GM12878 (cell line): Measurements from ENCODE around the gene FEN1. TPM values are rescaled to one million over a fixed set of nuclear protein-coding genes. Genes with fewer than 3 reads are reported as not detected.

Experiments used
- ATAC-seq: fragments of 200-7000 bp; cut with Tn5 transposase; 3 replicates; pipeline ENCODE4 v1.9.1; 2020; ENCODE audit warnings: mild to moderate bottlenecking, moderate library complexity
- BruUV-seq: library from RNA; stranded (reverse); fragments of 400-500 nt; replicated peaks from 2 replicates; lab custom pipeline; 2021; lab: Mats Ljungman, UMichigan
- CTCF ChIA-PET: fragments of 300-600 bp; sonication (Branson Sonifier 250); formaldehyde crosslinking; extraction: SDS; loops from one replicate; lab custom pipeline; 2021; ENCODE audit warnings: inconsistent platforms; lab: Yijun Ruan, JAX
- POLR2A ChIA-PET: fragments of 350-600 bp; formaldehyde crosslinking; extraction: SDS; loops from one replicate; lab custom pipeline; 2021; ENCODE audit warnings: inconsistent platforms; lab: Charles Lee
- RAD21 ChIA-PET: fragments of 300-600 bp; sonication (Branson Sonifier 250); formaldehyde crosslinking; loops from one replicate; lab custom pipeline; 2023; ENCODE audit warnings: antibody characterized with exemption; ENCODE audit not compliant: unreplicated experiment; lab: Charles Lee
- SMC1A ChIA-PET: fragments of 300-600 bp; sonication (Branson Sonifier 250); formaldehyde crosslinking; loops from one replicate; lab custom pipeline; 2023; ENCODE audit not compliant: unreplicated experiment, uncharacterized antibody; lab: Charles Lee
- DNase-seq: peaks from one replicate; pipeline ENCODE4 v3.0.0-alpha.2; 2011; ENCODE audit warnings: low read depth, low spot score
- FAIRE-seq: peaks from 3 replicates; lab custom pipeline; 2011; peaks lifted over from hg19 to GRCh38; lab: Jason Lieb, UNC
- H2AFZ ChIP-seq: 2 replicates; pipeline ENCODE4 v1.6.0; 2011; ENCODE audit warnings: low read depth, low read length, control low read depth; ENCODE audit not compliant: control insufficient read depth
- H3K27ac ChIP-seq: 2 replicates; pipeline ENCODE4 v1.5.1; 2011; ENCODE audit warnings: control low read depth; ENCODE audit not compliant: control insufficient read depth, insufficient read depth
- H3K27me3 ChIP-seq, 2 experiments: replicated peaks in 1 of 2; 2 replicates each; pipeline versions ENCODE4 v1.6.0 to v1.6.1; 2011; ENCODE audit warnings: low read length in 1 of 2; ENCODE audit not compliant: control insufficient read depth in 2 of 2, insufficient read depth in 2 of 2
- H3K36me3 ChIP-seq, 2 experiments: 2 replicates each; pipeline ENCODE4 v1.5.1; 2011; ENCODE audit warnings: low read length in 1 of 2; ENCODE audit not compliant: control insufficient read depth in 2 of 2, insufficient read depth in 2 of 2
- H3K4me1 ChIP-seq: 2 replicates; pipeline ENCODE4 v1.6.1; 2011; ENCODE audit warnings: mild to moderate bottlenecking, low read length, moderate library complexity, mixed read lengths; ENCODE audit not compliant: control insufficient read depth, insufficient read depth
- H3K4me2 ChIP-seq: 2 replicates; pipeline ENCODE4 v1.6.0; 2011; ENCODE audit warnings: control low read depth; ENCODE audit not compliant: control insufficient read depth, insufficient read depth
- H3K4me3 ChIP-seq: fragments of 200-600 bp; sonication (generic); 2 replicates; pipeline ENCODE4 v1.5.1; 2016
- H3K79me2 ChIP-seq: 2 replicates; pipeline ENCODE4 v1.6.0; 2011; ENCODE audit warnings: low read length; ENCODE audit not compliant: control insufficient read depth, insufficient read depth
- H3K9ac ChIP-seq: 2 replicates; pipeline ENCODE4 v1.8.0; 2011; ENCODE audit warnings: low read length, control low read depth, mixed read lengths; ENCODE audit not compliant: control insufficient read depth, insufficient read depth
- H3K9me3 ChIP-seq: replicated peaks from 3 replicates; pipeline ENCODE4 v1.5.1; 2011; ENCODE audit warnings: mild to moderate bottlenecking, low read length; ENCODE audit not compliant: control insufficient read depth, insufficient read depth
- H4K20me1 ChIP-seq: 2 replicates; pipeline ENCODE4 v1.6.0; 2011; ENCODE audit not compliant: control insufficient read depth, insufficient read depth
- EP300 ChIP-seq, 2 experiments: fragments of 150-350 bp in 1 of 2; IDR thresholded peaks; 2 replicates each; pipeline ENCODE4 v1.6.1; 2011 to 2012; ENCODE audit warnings: low read depth in 2 of 2, low read length in 2 of 2, borderline replicate concordance in 1 of 2, improper control_type of control experiment in 1 of 2, inconsistent platforms in 1 of 2; ENCODE audit not compliant: control insufficient read depth in 1 of 2
- MYB ChIP-seq: fragments of 150-350 bp; IDR thresholded peaks from 2 replicates; pipeline ENCODE4 v1.6.1; 2014; ENCODE audit warnings: mild to moderate bottlenecking, low read depth, low read length, borderline replicate concordance
- NR2C1 ChIP-seq: fragments of 450-650 bp; IDR thresholded peaks from 2 replicates; pipeline ENCODE4 v1.6.1; 2017; ENCODE audit warnings: antibody characterized with exemption, mild to moderate bottlenecking, moderate library complexity
- NRF1 ChIP-seq: conservative IDR thresholded peaks from 2 replicates; pipeline ENCODE4 v1.6.1; 2011; ENCODE audit warnings: mild to moderate bottlenecking, low read depth, low read length, improper control_type of control experiment
- PML ChIP-seq: IDR thresholded peaks from 2 replicates; pipeline ENCODE4 v1.6.1; 2012; ENCODE audit warnings: low read length, inconsistent platforms
- POU2F2 ChIP-seq: IDR thresholded peaks from 3 replicates; pipeline ENCODE4 v1.6.1; 2011; ENCODE audit warnings: low read depth, mild to moderate bottlenecking, low read length, borderline replicate concordance
- RAD51 ChIP-seq: fragments of 450-650 bp; IDR thresholded peaks from 2 replicates; pipeline ENCODE4 v1.6.1; 2016; ENCODE audit warnings: moderate library complexity, mild to moderate bottlenecking, inconsistent platforms
- SIN3A ChIP-seq: IDR thresholded peaks from 2 replicates; pipeline ENCODE4 v1.6.1; 2012; ENCODE audit warnings: low read depth, low read length, improper control_type of control experiment
- SMARCA5 ChIP-seq: fragments of 450-650 bp; IDR thresholded peaks from 2 replicates; pipeline ENCODE4 v1.6.1; 2017; ENCODE audit warnings: mild to moderate bottlenecking
- TBL1XR1 ChIP-seq: IDR thresholded peaks from 2 replicates; pipeline ENCODE4 v1.6.1; 2012; ENCODE audit warnings: low read depth, low read length, improper control_type of control experiment
- WGBS: methylation state at CpG from one replicate; pipeline ENCODE4 v1.1.6; 2016; ENCODE audit warnings: low lambda C conversion rate; ENCODE audit not compliant: insufficient replicate concordance, insufficient coverage; ENCODE audit errors: missing lambda C conversion rate; 5-methylcytosine and 5-hydroxymethylcytosine counted together
- in situ Hi-C: fragments of 300-500 bp; cut with MboI; formaldehyde crosslinking; loops from 9 replicates; pipeline ENCODE4 v1.14.3; 2018; ENCODE audit warnings: mixed read lengths
- intact Hi-C: fragments of 100-400 bp; cut with micrococcal nuclease; formaldehyde crosslinking; loops from one replicate; pipeline ENCODE4 v1.14.2; 2022; ENCODE audit not compliant: unreplicated experiment
- polyA plus RNA-seq, 11 experiments: library from polyadenylated mRNA; depleted of rRNA in 4 of 11; unstranded in 6 of 11; stranded (reverse) in 5 of 11; fragments of >200 nt; fragmentation: Nextera tagmentation in 4 of 11; fragmentation: Illumina TruSeq in 1 of 11; extraction: Ambion mirVana in 4 of 11; extraction: Trizol in 1 of 11; gene quantifications; 1 replicate in 1 of 11; 2 replicates in 10 of 11; pipeline versions ENCODE4 v1.2.1 to v1.2.3, GENCODE V29; 2011 to 2016; ENCODE audit warnings: inconsistent platforms in 2 of 11, missing spikeins in 2 of 11, low read depth in 1 of 11
- total RNA-seq, 4 experiments: library from RNA; depleted of rRNA in 3 of 4; stranded (reverse); fragments of >200 nt in 3 of 4; fragmentation: Illumina TruSeq in 1 of 4; extraction: Trizol in 1 of 4; gene quantifications; 2 replicates each; pipeline versions ENCODE4 v1.2.1 to v1.2.3, GENCODE V29; 2013 to 2021
- TF ChIP-seq, protein P1 (sequence below): fragments of 150-350 bp; IDR thresholded peaks from 2 replicates; pipeline ENCODE4 v1.6.1; 2014; ENCODE audit warnings: mild to moderate bottlenecking, low read depth, low read length
- TF ChIP-seq, protein P2 (sequence below): fragments of 450-650 bp; formaldehyde crosslinking; IDR thresholded peaks from 2 replicates; pipeline ENCODE4 v1.5.0; 2022; ENCODE audit warnings: mild to moderate bottlenecking, missing genetic modification characterization
- TF ChIP-seq, protein P3 (sequence below): IDR thresholded peaks from 2 replicates; pipeline ENCODE4 v1.6.1; 2011; ENCODE audit warnings: low read depth, mild to moderate bottlenecking, low read length, moderate library complexity, borderline replicate concordance; ENCODE audit errors: extremely low read depth
- TF ChIP-seq, protein P4 (sequence below): fragments of 450-650 bp; IDR thresholded peaks from 2 replicates; pipeline ENCODE4 v1.6.1; 2017; ENCODE audit warnings: mild to moderate bottlenecking

Gene FEN1
- total and polyA plus RNA-seq, 10 of the 15 experiments (the other 5 are each of a cell fraction or from before 2014, with no cell fraction given) = 54.8 to 282 (median 125) TPM

DNA sequence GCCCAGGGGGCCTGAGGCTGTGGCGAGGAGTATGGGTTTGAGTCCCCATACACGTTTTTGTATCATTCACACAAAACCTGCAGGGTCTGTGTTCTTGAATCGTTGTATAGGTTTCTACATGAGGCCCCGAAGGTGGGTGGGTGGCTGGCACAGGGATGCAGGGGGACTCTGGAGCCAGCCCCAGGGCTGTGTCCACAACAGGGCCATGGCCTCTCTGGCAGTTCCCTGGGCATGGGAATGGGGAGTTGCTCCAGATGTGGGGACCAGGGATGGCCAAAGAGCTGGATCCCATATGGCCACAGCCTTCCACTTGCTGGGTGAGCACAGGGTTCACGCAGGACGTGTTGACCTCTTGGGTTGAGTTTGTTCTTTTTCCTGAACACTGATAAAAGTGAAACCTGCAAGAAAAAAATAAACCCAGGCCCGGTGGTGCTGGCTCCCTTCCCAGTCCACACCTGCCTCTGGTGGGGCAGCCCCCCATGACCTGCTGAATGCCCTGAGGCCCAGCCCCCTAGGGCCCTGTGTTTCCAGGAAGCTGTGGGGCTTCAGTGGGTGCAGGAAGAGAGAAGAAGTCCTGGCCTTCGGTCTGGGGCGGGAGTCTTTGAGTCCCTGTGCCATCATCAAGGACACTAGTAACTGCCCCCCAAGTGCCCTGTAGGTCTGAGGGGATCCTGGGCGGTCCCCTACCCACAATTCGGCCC is 24.2 kb upstream of the FEN1 start (continued):
- no peak for TF ChIP-seq PML
- TF ChIP-seq, protein P1, sequence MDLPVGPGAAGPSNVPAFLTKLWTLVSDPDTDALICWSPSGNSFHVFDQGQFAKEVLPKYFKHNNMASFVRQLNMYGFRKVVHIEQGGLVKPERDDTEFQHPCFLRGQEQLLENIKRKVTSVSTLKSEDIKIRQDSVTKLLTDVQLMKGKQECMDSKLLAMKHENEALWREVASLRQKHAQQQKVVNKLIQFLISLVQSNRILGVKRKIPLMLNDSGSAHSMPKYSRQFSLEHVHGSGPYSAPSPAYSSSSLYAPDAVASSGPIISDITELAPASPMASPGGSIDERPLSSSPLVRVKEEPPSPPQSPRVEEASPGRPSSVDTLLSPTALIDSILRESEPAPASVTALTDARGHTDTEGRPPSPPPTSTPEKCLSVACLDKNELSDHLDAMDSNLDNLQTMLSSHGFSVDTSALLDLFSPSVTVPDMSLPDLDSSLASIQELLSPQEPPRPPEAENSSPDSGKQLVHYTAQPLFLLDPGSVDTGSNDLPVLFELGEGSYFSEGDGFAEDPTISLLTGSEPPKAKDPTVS = no peak
- TF ChIP-seq POU2F2 = no peak
- TF ChIP-seq SMARCA5 = no peak
- TF ChIP-seq MYB = no peak
- TF ChIP-seq, all 136 proteins: peak for 0

DNA sequence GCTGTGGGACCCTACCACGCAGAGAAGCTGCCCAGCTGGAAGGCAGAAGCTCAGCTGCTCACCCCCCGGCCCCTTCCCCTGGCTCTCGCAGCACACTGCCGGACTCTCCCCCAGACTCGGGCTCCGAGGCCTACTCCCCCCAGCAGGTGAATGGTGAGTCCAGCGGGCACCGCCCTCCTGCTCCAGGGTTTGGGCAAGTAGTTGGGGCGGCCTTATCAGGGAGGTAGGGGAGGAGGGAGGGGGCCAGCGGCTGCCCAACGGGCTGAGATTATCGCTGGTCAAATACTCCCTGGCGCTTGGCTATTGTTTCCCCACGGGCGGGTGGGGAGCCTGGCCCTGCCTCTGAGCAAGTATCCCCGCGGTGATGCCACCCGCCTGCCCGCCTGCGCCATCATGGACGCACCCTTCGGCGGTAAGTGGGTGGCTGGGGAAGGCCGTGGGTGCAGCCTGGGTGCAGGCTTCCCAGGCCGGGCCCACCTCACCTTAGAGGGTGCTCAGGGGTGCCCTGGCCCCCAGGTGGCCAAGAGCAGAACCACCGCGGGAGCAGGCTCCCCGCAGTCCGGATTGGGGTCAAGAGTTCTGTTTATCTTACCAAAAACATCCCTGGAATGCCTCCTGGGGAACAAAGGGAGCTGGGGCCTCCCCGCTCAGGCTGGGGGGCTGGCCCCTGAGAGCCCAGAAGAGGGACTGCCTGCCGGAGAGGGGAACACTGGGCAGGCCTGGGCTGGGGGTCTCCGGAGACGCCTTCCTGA is 23.4 kb upstream of the FEN1 start:
- FAIRE-seq (no peak), DNase-seq (no peak), ATAC-seq (peak; percentile 44; the same call in 2 of the 3 replicates)
- H4K20me1 ChIP-seq = no peaks in the 10 kb centered on the region
- no TSS peak for BruUV-seq
- SMC1A ChIA-PET = no interaction called here
- no peaks in the 10 kb centered on the region for H3K79me2 ChIP-seq
- no peak overlapping the region for H3K27ac ChIP-seq
- RAD21 ChIA-PET = no interaction called here
- H3K36me3 ChIP-seq = no peaks in the 10 kb centered on the region
- H2AFZ ChIP-seq = no peak overlapping the region
- POLR2A ChIA-PET = no interaction called here
- in situ Hi-C loops = no loop called here
- no peaks in the 10 kb centered on the region for H3K9me3 ChIP-seq
- H3K4me3 ChIP-seq = no peak overlapping the region
- H3K4me2 ChIP-seq = no peak overlapping the region
- no peaks in the 10 kb centered on the region for H3K27me3 ChIP-seq
- H3K4me1 ChIP-seq = no peaks in the 10 kb centered on the region
- CTCF ChIA-PET = interaction anchor here (1.0 kb wide), 1 partner anchor 36 kb away, joined by 3 read pairs; no protein-coding TSS in a partner anchor
- 67% methylated on average over 27 of the region's 33 CpGs for WGBS
- no peak overlapping the region for H3K9ac ChIP-seq
- intact Hi-C loops = no loop called here
- TF ChIP-seq RAD51 (no peak), SIN3A (no peak), NRF1 (no peak), NR2C1 (no peak), TBL1XR1 (no peak), EP300 (IDR thresholded peaks at IDR 0.05; ENCODE audit: borderline replicate concordance in 1 of 2, control insufficient read depth in 1 of 2, low read depth in 2 of 2, low read length in 2 of 2) (no peak)
- TF ChIP-seq, protein P2, sequence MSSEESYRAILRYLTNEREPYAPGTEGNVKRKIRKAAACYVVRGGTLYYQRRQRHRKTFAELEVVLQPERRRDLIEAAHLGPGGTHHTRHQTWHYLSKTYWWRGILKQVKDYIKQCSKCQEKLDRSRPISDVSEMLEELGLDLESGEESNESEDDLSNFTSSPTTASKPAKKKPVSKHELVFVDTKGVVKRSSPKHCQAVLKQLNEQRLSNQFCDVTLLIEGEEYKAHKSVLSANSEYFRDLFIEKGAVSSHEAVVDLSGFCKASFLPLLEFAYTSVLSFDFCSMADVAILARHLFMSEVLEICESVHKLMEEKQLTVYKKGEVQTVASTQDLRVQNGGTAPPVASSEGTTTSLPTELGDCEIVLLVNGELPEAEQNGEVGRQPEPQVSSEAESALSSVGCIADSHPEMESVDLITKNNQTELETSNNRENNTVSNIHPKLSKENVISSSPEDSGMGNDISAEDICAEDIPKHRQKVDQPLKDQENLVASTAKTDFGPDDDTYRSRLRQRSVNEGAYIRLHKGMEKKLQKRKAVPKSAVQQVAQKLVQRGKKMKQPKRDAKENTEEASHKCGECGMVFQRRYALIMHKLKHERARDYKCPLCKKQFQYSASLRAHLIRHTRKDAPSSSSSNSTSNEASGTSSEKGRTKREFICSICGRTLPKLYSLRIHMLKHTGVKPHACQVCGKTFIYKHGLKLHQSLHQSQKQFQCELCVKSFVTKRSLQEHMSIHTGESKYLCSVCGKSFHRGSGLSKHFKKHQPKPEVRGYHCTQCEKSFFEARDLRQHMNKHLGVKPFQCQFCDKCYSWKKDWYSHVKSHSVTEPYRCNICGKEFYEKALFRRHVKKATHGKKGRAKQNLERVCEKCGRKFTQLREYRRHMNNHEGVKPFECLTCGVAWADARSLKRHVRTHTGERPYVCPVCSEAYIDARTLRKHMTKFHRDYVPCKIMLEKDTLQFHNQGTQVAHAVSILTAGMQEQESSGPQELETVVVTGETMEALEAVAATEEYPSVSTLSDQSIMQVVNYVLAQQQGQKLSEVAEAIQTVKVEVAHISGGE (CRISPR knock-in tag) = no peak
- TF ChIP-seq, protein P3, sequence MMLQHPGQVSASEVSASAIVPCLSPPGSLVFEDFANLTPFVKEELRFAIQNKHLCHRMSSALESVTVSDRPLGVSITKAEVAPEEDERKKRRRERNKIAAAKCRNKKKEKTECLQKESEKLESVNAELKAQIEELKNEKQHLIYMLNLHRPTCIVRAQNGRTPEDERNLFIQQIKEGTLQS = no peak
- TF ChIP-seq, protein P4, sequence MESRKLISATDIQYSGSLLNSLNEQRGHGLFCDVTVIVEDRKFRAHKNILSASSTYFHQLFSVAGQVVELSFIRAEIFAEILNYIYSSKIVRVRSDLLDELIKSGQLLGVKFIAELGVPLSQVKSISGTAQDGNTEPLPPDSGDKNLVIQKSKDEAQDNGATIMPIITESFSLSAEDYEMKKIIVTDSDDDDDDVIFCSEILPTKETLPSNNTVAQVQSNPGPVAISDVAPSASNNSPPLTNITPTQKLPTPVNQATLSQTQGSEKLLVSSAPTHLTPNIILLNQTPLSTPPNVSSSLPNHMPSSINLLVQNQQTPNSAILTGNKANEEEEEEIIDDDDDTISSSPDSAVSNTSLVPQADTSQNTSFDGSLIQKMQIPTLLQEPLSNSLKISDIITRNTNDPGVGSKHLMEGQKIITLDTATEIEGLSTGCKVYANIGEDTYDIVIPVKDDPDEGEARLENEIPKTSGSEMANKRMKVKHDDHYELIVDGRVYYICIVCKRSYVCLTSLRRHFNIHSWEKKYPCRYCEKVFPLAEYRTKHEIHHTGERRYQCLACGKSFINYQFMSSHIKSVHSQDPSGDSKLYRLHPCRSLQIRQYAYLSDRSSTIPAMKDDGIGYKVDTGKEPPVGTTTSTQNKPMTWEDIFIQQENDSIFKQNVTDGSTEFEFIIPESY = no peak
